Testis (tissue), 3 donors: ENCODE results near the gene SLC6A19. TPM values are rescaled to one million over a fixed set of nuclear protein-coding genes. Genes with fewer than 3 reads are reported as not detected.

Source experiments
- DNase-seq: peaks from one replicate; pipeline ENCODE4 v3.0.0-alpha.2; 2019
- H3K27ac ChIP-seq, 2 donors: fragments of 200-600 bp; sonication (generic); one replicate each; pipeline ENCODE4 v1.5.1; 2019
- H3K27me3 ChIP-seq: fragments of 200-600 bp; sonication (generic); one replicate; pipeline ENCODE4 v1.5.1; 2019
- H3K36me3 ChIP-seq: fragments of 200-600 bp; sonication (generic); one replicate; pipeline ENCODE4 v1.5.1; 2017; ENCODE audit warnings: low read depth; ENCODE audit errors: missing control alignments
- H3K4me1 ChIP-seq: fragments of 200-600 bp; sonication (generic); one replicate; pipeline ENCODE4 v1.5.1; 2019
- H3K4me3 ChIP-seq, 2 donors: fragments of 200-600 bp; sonication (generic); one replicate each; pipeline ENCODE4 v1.5.1; 2017 to 2019
- H3K9me3 ChIP-seq: fragments of 200-600 bp; sonication (generic); one replicate; pipeline ENCODE4 v1.5.1; 2017
- POLR2A ChIP-seq: fragments of 450-650 bp; IDR thresholded peaks from one replicate; pipeline ENCODE4 v1.6.1; 2017; ENCODE audit warnings: antibody characterized with exemption, mild to moderate bottlenecking, moderate library complexity
- WGBS, 2 donors: methylation state at CpG; one replicate each; pipeline ENCODE4 v1.1.5; 2018; 5-methylcytosine and 5-hydroxymethylcytosine counted together
- intact Hi-C: fragments of 100-400 bp; cut with DNase I; formaldehyde crosslinking; loops from one replicate; pipeline ENCODE4 v1.15.1; 2023; ENCODE audit warnings: low total_unique reads
- polyA plus RNA-seq: library from polyadenylated mRNA; stranded (reverse); fragments of 350-450 nt; fragmentation: Illumina TruSeq; extraction: RNeasy Lipid Tissue Mini Kit (QIAGEN cat#74804); gene quantifications from one replicate; pipeline ENCODE4 v1.2.3, GENCODE V29; 2014; ENCODE audit warnings: low read depth, low replicate concordance; ENCODE audit not compliant: insufficient read depth
- total RNA-seq, 2 donors: library from RNA; depleted of rRNA; stranded (reverse); fragments of >200 nt; gene quantifications; one replicate each; pipeline ENCODE4 v1.2.3, GENCODE V29; 2016
- TF ChIP-seq, protein P1 (sequence below), 3 experiments: fragments of 450-650 bp in 2 of 3; fragments of 200-600 bp in 1 of 3; sonication (generic) in 1 of 3; IDR thresholded peaks; one replicate each; pipeline ENCODE4 v1.5.1; 2016 to 2019; ENCODE audit warnings: antibody characterized with exemption in 3 of 3, mild to moderate bottlenecking in 2 of 3, moderate library complexity in 1 of 3

SLC6A19 gene
- total and polyA plus RNA-seq, 3 donors from 2014 or later: 0.16 to 0.68 (median 0.28) TPM

DNA sequence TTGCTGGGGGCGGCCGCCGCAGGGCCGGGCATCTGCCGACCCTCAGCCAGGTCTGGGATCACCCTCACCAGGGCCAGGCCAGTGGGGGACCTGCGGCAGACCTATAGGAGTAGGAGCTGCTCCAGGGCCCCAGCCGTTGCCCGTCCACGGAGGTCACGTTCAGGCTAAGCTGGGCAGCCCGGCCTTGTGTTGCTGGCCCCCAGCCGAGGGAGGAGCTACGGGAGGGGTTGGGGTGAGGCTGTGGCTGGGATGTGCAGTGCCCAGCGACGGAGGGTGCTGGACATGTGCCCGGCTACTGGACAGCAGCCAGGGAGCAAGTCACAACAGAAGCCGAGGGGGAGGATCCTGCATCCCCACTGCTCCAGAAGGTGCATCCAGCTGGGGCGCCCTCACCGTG, 39.6 kb upstream of the SLC6A19 start:
- TF ChIP-seq POLR2A: no peak
- TF ChIP-seq, protein P1, sequence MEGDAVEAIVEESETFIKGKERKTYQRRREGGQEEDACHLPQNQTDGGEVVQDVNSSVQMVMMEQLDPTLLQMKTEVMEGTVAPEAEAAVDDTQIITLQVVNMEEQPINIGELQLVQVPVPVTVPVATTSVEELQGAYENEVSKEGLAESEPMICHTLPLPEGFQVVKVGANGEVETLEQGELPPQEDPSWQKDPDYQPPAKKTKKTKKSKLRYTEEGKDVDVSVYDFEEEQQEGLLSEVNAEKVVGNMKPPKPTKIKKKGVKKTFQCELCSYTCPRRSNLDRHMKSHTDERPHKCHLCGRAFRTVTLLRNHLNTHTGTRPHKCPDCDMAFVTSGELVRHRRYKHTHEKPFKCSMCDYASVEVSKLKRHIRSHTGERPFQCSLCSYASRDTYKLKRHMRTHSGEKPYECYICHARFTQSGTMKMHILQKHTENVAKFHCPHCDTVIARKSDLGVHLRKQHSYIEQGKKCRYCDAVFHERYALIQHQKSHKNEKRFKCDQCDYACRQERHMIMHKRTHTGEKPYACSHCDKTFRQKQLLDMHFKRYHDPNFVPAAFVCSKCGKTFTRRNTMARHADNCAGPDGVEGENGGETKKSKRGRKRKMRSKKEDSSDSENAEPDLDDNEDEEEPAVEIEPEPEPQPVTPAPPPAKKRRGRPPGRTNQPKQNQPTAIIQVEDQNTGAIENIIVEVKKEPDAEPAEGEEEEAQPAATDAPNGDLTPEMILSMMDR (IDR thresholded peaks at IDR 0.05): no peak
- no peaks in the 10 kb centered on the region for H3K27me3 ChIP-seq
- intact Hi-C loops: loop anchor here (10.0 kb wide), 1 partner anchor 493 kb away; no protein-coding TSS in a partner anchor
- no peaks in the 10 kb centered on the region for H3K9me3 ChIP-seq
- no peaks in the 10 kb centered on the region for H3K36me3 ChIP-seq
- H3K4me3 ChIP-seq: no peak overlapping the region
- DNase-seq: peak; percentile 94
- H3K4me1 ChIP-seq: peaks cover 27% of the 10 kb centered on the region
- WGBS, 2 donors: 60 to 86% methylated on average over 4 to 19 of the region's 19 CpGs
- H3K27ac ChIP-seq: no peak overlapping the region

DNA sequence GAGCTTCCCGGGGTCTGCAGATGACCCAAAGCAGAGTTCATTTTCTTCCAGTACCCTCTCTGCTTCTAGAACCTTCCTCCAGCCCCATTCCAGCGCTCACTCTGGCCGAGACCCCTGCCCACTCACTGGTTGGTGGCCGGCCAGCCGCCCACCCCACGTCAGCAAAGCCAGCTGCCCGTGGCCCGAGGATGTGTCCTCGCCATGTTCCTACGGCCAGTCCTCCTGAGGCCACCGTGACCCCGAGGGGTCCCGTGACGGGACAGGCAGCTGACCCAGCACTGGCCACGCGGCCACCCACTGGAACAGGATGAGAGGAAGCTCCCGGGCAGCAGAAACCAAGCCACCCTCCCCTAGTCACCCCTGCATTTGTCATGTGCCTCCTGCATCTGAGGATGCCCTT, 39.1 kb upstream of the SLC6A19 start:
- Histone ChIP-seq H3K9me3 (no peaks in the 10 kb centered on the region), H3K27me3 (no peaks in the 10 kb centered on the region), H3K27ac (no peak overlapping the region), H3K4me3 (no peak overlapping the region), H3K36me3 (no peaks in the 10 kb centered on the region), H3K4me1 (peaks cover 27% of the 10 kb centered on the region)
- intact Hi-C loops: loop anchor here (10.0 kb wide), 1 partner anchor 493 kb away; no protein-coding TSS in a partner anchor
- no peak for DNase-seq
- 74 to 75% methylated on average over 1 to 17 of the region's 17 CpGs for WGBS, 2 donors
- TF ChIP-seq POLR2A: no peak
- TF ChIP-seq, protein P1 (IDR thresholded peaks at IDR 0.05): no peak

DNA sequence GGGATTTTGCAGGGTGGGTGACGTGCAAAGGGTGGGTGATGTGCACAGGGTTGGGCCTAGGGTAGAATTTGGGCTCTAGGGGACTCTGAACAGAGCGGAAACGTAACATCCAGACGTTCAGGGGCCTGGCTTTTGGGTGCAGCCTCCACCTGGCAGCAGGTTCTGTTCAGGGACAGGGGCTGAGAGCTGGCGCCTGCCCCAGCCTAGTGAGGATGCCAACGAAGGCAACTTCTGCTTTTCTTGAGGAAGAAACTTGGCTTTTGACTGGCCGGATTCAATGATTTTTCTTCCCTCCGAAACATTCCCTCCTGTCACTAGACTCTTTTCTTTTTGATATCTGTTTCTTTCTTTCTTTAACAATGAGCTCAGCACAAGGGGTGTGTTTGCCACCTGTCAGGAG, 38.6 kb upstream of the SLC6A19 start:
- H3K9me3 ChIP-seq: no peaks in the 10 kb centered on the region
- no peak overlapping the region for H3K4me3 ChIP-seq
- H3K27me3 ChIP-seq: no peaks in the 10 kb centered on the region
- H3K36me3 ChIP-seq: no peaks in the 10 kb centered on the region
- intact Hi-C loops: loop anchor here (10.0 kb wide), 1 partner anchor 492 kb away; no protein-coding TSS in a partner anchor
- no peak for DNase-seq
- TF ChIP-seq, protein P1 (IDR thresholded peaks at IDR 0.05): no peak
- no peak for TF ChIP-seq POLR2A
- peaks cover 27% of the 10 kb centered on the region for H3K4me1 ChIP-seq
- H3K27ac ChIP-seq: no peak overlapping the region
- 57 to 78% methylated on average over 7 to 8 of the region's 8 CpGs for WGBS, 2 donors

DNA sequence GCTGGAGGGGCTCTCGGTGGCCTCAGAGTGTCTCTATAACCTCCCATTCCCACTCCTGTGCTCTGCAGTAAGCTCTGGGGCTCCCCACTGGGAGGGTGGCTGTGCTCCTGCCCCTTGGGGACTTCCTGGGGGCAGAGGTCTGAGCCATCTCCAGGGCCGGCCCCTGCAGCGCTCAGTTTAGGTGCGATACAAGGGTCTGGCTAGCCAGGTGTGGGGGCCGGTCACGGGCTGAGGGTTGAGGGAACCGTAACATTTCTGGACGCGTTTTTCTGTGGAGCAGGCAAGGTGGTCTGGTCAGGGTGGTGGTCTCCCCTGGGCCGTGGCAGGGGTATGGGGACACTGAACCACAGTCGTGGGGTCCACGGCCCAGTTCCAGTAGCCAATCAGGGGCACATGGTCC, 38.0 kb upstream of the SLC6A19 start:
- H3K4me1 ChIP-seq: peaks cover 30% of the 10 kb centered on the region
- no peaks in the 10 kb centered on the region for H3K27me3 ChIP-seq
- intact Hi-C loops: loop anchor here (10.0 kb wide), 1 partner anchor 491 kb away; no protein-coding TSS in a partner anchor
- no peak for DNase-seq
- no peak overlapping the region for H3K4me3 ChIP-seq
- no peaks in the 10 kb centered on the region for H3K9me3 ChIP-seq
- no peaks in the 10 kb centered on the region for H3K36me3 ChIP-seq
- TF ChIP-seq POLR2A: no peak
- TF ChIP-seq, protein P1 (IDR thresholded peaks at IDR 0.05): no peak
- WGBS, 2 donors: 85 to 90% methylated on average over 6 to 12 of the region's 12 CpGs
- H3K27ac ChIP-seq: no peak overlapping the region

- intact Hi-C loops: loop anchor here (10.0 kb wide), 1 partner anchor 491 kb away; no protein-coding TSS in a partner anchor
- H3K4me3 ChIP-seq: no peak overlapping the region
- WGBS, 2 donors: 87 to 89% methylated on average over 2 to 14 of the region's 14 CpGs
- TF ChIP-seq POLR2A: no peak
- TF ChIP-seq, protein P1 (IDR thresholded peaks at IDR 0.05): no peak
- H3K36me3 ChIP-seq: no peaks in the 10 kb centered on the region
- no peaks in the 10 kb centered on the region for H3K9me3 ChIP-seq
- peaks cover 30% of the 10 kb centered on the region for H3K4me1 ChIP-seq
- no peaks in the 10 kb centered on the region for H3K27me3 ChIP-seq
- no peak for DNase-seq
- H3K27ac ChIP-seq: no peak overlapping the region
These were observed 37.5 kb upstream of the SLC6A19 start for GRCh38 chr5:1163879-1164278.
